ENCODE results near the gene BCL2.

DNA sequence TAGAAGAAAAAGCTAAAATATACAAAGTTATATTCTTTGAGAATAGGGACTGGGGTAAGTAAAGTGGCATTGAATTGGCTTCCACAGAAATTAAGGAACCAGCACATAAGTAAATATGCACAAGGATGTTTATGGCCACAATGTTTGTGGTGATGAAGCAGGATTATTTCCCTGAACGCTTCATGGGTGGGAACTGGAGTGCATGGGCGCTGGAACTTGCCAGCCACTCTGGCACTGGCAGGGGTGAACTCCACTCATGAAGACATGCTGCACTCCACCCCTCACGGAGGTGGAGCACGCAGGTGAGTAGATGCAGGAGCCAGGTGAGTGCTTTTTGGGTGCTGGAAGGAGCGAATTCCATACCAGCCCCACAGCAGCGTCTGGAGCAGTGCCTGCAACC is 94.1 kb downstream of the BCL2 start:
- TF ChIP-seq, protein P1, sequence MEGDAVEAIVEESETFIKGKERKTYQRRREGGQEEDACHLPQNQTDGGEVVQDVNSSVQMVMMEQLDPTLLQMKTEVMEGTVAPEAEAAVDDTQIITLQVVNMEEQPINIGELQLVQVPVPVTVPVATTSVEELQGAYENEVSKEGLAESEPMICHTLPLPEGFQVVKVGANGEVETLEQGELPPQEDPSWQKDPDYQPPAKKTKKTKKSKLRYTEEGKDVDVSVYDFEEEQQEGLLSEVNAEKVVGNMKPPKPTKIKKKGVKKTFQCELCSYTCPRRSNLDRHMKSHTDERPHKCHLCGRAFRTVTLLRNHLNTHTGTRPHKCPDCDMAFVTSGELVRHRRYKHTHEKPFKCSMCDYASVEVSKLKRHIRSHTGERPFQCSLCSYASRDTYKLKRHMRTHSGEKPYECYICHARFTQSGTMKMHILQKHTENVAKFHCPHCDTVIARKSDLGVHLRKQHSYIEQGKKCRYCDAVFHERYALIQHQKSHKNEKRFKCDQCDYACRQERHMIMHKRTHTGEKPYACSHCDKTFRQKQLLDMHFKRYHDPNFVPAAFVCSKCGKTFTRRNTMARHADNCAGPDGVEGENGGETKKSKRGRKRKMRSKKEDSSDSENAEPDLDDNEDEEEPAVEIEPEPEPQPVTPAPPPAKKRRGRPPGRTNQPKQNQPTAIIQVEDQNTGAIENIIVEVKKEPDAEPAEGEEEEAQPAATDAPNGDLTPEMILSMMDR (IDR thresholded peaks at IDR 0.05; ENCODE audit: low read depth, low read length), result no peak
- TF ChIP-seq EZH2phosphoT487 (IDR thresholded peaks at IDR 0.05; ENCODE audit: low read depth), result no peak
